Activated CD8-positive, alpha-beta memory T cell treated with anti-CD3 and anti-CD28 coated beads for 48 hours (primary cell): ENCODE measurements around the gene SNX7.

Experiments
- DNase-seq, 3 experiments: peaks; one replicate each; pipeline ENCODE4 v3.0.0-alpha.2; 2020; ENCODE audit warnings: low read depth in 2 of 3, low spot score in 2 of 3

The SNX7 gene

DNA sequence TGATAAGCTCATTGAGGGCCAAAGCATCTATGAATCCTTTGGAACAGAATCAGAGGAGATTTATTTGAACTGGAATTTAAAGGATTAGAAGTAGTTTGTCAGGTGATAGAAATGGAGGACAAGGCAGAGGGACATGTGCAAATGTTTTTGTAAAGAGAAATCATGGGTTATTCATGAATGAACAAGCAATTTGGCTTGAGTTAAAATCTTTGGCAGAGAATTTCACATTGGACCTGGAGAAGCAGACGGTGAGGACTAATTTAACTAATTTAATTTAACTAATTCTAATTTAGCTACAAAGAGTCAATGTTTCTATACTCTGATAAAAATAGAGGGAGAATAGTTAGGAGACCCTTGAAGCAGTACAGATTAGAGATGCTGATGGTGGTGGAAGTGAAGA, 36.3 kb downstream of the SNX7 start:
- no peak for DNase-seq

DNA sequence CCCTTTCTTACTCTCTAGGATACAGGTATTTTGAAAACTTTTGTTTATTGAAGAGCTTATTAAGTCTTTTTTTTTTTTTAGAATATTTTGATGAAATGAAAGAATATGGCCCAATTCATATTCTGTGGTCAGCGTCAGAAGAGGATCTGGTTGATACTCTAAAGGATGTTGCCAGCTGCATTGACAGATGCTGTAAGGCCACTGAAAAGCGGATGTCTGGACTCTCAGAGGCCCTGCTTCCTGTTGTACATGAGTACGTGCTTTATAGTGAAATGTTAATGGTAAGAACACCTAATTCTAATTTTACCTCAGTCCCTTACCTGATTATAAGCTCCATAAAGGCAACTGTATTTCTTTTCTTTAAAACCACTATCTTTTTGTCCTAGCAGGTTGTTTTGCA, 37.1 kb downstream of the SNX7 start:
- DNase-seq, result no peak

DNA sequence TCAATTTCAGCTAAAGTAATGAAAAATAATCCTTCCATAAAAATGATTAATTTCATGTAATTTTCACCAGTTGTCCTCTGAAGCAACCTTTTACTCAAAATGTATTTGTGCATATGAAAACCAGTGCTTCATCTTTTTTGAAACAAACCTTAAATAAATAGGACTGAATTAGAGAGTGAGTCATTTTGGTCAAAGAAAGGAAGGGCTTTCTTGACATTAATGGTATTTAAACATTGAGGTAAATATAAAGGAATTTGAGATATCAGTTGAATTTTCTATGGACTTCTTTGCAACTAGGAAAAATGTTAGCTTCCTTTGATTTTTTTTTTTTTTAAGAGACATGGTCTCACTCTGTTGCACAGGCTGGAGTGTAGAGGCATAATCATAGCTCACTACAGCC, 38.7 kb downstream of the SNX7 start:
- DNase-seq, result no peak

DNA sequence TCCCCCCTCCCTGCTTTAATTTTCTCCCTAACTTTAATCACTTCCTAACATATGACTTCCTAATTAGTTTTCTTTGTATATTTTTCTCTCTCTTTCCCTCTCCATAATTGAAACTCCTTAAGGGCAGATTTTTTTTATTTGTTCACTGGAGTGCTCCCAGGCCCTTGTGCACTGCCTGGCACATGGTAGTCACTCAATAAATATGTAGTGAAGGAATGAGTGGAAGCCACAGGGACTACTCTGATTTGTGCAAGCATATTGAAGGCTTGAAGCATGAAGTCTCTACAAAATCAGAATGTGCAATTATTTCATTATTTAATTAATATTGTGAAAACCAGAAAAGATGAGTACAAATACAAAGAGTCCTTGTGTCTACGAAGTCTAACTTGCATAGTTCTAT, 41.5 kb downstream of the SNX7 start:
- no peak for DNase-seq

DNA sequence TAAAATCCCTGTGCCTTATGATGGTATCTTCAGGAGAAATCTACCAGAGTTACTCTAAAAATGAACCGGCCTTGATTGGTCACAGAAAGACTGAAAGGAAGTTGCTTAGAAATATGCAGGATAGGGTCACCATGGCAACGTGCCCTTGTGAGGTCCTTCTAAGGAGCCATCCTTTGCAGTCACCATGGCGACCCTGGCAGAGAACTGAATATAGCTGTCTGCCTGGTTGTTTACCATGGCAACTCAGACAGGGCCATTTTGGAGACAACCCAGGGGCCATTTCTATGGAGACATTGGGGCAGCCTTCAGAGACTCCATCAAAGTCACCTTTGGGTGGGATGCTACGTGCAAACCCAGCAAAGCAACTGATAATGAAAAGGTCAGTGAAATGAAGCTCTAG, 43.0 kb downstream of the SNX7 start:
- DNase-seq, result no peak

DNA sequence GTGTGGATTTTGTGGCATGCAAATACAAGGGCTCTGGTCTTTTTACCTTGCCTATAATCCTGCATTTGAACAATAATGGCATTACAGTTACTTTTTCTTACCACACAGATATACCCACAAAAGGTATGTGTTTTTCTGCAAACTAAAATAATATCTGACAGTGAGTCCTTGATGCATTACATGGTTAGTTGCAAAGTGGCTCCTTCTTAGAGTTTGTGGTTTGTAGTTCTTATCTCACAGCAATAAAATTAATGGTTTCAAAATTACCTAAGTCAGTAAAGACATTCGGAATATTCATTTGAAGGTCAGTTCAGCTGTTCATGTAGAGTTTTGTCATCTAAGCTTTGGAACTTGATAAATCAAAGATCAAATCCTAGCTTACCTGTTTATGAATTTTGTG, 43.5 kb downstream of the SNX7 start:
- no peak for DNase-seq

DNA sequence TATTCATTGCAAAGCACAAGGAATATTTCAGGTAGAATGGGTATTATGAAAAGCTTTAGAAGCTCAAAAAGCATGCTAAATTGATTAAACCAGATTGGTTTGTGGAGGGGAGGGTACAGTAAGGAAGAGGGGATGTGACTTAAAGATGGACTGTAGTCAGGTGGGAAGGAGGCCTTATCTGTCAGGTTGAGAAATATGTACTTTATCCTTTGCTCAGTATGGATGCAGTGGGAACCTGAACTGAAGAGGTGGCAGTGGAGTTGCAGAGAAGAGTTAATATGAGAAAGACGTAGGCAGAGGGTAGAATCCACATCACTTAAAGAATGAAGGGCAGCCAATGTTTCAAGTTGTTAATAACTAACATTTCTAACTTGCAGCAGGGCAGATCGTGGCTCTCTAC, 44.1 kb downstream of the SNX7 start:
- DNase-seq, result no peak

DNA sequence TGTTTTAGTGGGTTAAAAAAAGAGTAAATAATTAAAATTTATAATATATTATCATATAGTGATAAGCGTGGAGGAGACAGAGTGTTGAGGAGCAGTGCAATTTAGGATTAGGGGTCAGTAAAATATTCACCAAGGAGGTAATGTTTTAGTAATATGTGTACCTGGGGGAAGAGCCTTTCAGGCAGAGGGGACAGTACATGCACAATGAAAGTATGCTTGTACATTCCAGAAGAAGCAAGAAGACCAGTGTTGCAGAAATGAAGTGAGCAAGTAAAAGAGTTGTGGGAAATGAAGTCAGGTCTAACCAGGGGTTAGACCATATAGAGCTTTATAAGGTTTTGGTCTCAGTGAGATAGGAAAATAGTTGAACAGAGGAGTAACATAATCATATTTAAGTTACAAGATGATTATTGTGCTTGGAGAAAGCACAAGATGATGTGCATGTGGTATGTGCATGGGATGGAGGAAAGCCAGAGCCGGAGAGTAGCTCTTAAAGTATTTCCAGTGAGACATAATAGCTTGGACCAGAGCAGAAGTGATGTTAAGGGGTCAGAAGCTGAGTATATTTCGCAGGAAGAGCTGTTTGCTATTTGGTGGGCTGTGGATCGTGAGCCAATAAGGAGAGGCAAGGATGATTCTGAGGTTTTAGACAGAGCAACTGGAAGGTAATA, 44.8 kb downstream of the SNX7 start:
- no peak for DNase-seq

DNA sequence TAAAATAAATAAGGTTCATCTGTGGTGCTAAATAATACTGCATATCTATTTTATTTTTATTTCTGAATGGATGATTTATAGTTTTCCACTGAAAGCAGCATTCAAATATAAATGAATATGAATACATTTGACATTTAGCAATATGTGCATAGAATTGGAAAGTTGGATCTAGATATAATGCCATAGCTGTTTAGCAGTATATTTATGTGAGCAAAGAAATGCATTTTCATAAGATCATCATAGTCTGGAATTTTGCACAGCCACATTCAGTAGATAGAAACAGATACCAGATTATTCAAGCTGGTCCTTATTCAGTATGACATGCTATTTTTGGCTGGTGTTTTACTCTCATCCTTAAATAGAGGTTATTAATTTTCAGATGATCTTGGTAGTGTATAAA, 46.0 kb downstream of the SNX7 start:
- no peak for DNase-seq

DNA sequence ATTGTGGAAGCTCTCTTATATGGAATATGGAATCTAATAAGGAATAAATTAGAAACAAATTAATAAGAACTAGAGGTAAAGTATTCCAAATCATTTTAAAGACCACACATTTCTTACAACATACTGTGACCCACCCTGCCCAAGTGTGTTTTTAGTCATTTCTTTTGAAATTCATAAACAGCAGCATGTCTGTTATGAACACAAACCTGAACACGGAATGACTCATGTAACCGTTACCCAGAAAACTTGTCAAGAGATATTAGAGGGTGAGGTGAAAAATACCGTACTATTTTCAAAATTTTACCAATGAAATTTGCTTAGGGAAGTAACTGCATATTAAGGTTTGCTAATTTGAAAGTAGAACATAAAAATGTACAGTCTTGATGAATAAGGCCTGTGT, 48.4 kb downstream of the SNX7 start:
- no peak for DNase-seq

DNA sequence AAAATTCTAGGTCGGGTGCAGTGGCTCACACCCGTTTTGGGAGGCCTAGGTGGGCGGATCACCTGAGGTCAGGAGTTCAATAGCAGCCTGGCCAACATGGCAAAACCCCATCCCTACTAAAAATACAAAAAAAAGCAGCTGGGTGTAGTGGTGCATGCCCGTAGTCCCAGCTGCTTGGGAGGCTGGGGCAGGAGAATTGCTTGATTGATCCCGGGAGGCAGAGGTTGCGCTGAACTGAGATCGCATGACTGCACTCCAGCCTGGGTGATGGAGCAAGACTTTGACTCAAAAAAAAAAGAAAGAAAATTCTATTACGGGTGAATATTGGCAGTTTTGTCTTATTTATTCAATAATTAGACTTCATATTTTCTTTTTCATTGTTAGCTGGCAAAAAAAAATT, 62.1 kb downstream of the SNX7 start:
- no peak for DNase-seq

DNA sequence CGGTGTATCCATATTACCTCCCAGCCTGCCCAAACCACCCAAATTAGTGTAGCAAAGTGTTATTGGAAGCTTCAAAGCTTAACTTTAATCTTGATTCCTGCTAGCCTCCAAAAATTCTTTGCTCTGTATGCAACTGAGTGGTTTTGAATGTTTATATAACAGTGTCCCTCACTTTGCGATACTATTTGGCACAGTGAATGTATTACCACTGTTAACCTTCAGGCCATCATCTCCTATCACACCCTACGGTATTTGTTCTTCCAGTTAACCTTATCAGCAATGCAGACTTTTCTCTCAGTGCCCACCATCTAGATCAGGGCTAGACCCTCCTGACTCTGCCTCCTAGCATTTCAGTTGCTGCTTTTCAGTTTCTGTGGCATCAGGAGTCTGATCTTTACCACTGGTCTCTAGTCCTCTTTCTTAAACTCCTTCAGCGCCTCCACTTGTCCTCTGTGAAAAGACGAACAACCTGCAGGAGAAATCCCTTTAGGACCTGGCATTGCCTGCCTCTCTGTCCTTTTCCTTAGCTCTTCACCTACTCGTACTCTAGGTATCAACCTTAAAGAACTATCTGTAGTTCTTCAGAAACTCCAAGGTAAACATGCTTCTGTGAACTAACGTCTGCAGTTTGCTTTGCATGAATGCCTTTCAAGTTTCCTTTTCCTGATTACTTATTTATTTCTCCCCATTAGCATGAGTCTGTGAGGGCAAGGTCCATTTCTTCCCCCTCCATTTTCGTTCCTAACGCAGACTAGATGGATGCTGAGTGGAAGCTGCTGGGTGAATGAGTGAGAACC, 71.7 kb downstream of the SNX7 start:
- no peak for DNase-seq

DNA sequence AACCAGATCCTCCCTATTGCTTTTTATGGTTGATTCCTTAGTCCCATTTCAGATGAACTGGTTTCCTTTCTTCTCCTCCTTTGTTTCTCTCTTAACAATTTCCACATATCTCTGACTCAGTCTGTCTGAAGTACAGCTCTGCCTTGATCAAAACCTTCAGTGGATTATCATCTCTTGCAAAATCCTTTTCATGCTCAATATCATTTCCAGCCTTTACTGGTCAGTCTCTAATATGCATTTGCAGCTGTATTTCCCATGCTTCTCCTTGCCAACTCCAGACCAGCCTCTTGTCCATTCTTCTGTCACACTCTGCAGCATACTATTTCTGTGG, 72.2 kb downstream of the SNX7 start:
- no peak for DNase-seq

DNA sequence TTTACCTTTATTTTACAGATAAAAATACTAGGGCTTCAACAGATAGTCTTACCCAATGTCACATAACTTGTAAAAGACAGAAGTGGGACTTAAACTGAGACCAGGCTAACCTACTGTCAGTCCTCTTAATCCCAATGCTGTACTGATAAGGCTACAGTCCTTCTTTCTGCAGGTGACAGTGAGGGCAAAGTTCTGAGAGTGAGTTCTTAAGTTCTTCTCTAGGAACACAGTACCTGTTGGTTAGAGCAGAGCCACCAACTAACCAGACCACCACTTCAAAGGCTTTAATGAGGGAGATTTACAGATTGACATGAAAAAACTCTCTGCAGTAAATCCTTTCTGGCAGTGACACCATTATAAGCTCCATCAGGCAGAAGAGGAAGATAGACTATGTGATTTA, 74.2 kb downstream of the SNX7 start:
- no peak for DNase-seq

DNA sequence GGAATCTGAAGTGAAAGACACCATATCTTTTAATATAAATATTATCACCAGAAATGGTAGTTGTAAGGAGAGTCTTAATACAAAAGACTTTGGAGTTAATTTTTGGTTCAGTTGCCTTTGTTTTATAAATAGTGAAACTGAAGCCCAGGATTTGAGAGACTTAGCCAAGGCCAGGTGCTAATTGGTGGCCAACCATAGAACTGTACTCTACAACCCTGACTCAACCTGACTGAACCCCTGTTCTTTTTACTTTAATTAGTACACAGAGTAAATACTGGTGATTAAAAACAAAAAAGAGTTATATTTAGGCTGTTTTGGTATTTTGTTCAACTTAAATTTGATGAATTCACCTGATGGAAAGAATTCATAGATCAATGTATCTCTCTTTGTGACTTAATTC, 76.3 kb downstream of the SNX7 start:
- no peak for DNase-seq

DNA sequence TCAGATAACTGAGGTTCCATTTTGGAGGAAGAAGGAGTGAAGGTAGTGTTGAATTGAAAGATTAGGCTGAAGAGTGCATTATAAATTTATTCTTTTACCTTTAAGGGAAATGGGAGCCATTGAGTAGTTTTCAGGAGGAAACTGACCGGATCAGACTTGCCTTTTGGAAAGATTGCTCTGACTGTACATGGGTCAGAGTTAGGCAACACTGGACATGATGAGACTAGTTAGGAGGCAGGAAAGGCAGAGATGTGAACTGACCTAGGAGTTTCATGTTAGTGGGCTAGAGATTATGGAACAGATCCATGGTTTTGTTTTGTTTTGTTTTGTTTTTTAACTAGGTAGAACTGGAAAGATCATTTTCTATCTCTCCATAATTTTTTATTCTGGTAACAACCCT, 78.2 kb downstream of the SNX7 start:
- no peak for DNase-seq

DNA sequence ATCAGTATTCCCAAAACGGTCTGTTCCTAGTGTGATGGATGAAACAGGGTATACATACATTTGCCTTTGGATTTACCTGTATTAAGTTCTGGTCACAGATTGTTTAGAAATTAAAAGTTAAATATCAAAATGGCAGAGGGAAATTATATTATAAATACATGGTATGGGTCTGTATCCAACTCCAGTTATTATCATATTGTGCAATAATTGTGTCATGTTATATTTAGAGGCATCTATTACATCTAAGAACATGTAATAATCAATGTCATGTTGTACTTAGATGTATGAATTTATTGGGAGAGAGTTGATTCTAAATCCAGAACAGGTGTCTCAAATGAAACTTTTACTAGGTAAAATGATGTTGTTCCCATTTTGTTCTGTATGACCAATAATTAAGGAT, 79.6 kb downstream of the SNX7 start:
- no peak for DNase-seq

DNA sequence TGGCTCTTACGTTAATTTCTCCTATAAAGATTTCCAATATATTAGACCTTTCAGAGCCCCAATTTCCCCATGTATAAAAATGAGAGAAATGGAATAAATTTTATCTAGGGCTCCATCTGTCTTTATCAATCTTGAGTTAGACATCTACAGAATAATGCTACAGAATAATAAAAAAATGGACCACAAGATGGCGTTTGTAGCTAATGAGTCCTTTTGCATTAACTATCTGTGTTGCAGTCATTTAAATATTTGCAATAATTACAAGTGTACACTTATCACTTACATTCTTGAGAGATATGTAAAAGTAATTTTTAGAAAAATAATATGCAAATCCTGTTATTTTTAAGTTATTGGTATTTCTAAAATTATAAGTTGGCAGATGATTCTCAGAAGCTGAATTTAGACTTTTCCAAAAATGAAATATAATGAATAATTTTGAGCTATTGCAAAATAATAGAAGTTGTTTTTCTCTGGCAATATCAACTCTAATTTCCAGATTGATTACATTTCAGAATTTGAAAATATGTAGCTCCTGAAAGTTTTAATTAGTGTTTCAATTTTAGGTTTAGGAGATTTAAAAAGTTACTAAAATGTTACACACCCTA, 87.7 kb downstream of the SNX7 start:
- no peak for DNase-seq

DNA sequence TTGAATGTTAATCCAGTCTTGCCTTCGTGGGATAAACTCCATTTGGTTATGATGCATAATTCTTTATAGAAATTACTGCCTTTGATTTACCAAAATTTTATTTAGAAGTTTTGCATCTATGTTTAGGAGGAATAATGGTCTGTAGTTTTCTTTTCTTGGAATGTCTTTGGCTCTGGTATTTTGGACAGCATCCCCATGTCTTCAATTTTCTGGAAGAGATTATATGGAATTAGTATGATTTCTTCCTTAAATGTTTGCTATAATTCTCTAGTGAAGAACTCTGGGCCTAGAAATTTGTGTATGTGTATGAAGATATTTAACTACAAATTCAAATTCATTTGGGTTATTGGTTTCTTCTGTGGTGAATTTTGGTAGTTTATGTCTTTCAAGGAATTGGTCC, 92.7 kb downstream of the SNX7 start:
- no peak for DNase-seq

DNA sequence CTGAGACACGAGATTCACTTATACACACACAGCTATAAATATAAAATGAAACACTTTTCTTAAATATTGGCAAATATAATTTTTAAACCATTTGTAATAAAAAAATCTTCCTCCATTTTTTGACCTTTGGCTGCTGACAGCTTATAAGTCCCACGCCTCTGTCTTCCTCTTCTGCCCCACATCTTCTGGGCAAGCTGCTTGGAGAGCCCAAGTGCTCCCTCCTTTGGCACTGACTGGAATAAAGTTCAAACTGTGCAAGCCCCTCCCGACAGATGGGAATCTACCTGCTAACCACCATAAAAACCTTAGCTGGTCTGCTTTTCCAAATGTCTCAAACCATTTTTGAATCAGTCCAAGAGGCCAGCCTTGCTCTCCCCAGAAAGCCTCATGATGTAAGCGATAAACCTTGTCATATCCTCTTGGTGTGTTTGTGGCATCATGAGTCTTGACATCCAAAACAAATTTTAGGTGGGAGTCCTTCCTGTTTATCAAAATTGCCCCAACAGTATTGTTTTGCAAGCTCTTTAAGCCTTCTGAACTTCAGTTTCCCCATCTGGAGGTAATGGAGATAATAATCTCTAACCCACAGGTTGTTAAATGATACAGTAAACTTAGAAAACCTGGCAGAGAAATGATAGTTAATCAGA, 99.8 kb downstream of the SNX7 start:
- no peak for DNase-seq

DNA sequence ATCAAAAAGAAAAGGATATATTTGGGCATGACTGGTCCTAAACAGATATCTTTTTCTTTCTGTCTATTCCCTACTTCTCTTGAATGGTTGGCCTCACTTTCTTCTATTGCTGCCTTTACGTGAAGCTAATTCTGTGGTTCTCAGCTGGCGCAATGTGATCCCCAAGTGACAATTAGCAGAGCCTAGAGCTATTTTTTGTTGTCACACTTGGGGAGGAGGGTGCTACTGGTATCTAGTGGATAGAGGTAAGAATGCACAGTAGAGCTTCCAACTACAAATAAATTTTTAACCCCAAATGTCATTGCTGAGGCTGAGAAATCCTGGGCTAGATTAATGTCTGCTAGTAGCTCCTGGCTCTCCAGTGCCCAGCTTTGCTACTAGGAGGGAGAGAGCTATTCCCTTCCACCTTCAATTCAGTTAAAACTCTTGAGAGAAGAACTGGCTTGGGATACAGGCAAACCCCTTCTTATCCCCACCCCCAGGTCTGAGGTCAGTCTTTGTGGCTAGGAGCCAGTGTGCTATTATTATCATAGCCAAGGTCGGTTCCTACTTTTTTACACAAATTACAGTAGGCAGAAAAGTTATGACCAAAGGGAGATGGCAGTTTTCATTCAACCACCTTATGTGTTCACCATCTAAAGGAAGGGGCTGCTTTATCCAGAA, 102.1 kb downstream of the SNX7 start:
- DNase-seq, result no peak

DNA sequence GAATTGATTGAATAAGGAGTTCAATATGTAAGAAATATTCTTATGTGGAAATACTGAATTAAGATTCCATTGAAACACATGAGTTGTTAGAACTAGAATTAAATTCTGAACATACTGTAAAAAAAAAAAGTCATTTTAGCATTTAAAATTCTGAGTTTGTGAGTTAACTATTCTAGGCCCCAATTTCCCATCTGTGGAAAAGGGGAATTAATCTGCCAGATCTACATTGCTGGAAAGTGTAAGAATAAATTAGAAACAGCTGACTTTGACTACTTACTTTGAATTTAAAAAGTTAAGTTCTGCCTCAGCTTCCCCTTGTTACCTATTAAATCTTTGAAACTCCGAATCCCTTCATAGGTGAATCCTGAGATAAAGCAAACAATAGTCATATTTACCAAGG, 103.0 kb downstream of the SNX7 start:
- no peak for DNase-seq
